ENCODE measurements around the gene ERN2. TPM values are rescaled to one million over a fixed set of nuclear protein-coding genes. Genes with fewer than 3 reads are reported as not detected.

Gene ERN2
- total RNA-seq, 1 donor = not detected

GRCh38 chr16:23650674-23651416 is 62.2 kb downstream of the ERN2 start:
- no peak overlapping the region for H3K4me3 ChIP-seq (ENCODE audit: insufficient read depth, low read length)
- no peak for TF ChIP-seq CTCF (IDR thresholded peaks at IDR 0.05; ENCODE audit: extremely low read depth, low read depth, low read length)
- no peak for DNase-seq (ENCODE audit: insufficient read length, low spot score, missing footprints)
- no peak overlapping the region for H2AFZ ChIP-seq (ENCODE audit: low read length)
- H3K9me3 ChIP-seq (ENCODE audit: low read depth, low read length) = no peaks in the 10 kb centered on the region
- H3K27ac ChIP-seq (ENCODE audit: low read depth, low read length) = no peak overlapping the region
- no peak overlapping the region for H3K4me2 ChIP-seq (ENCODE audit: insufficient read depth, low read length)
- peaks cover 95% of the 10 kb centered on the region for H3K79me2 ChIP-seq (ENCODE audit: insufficient read depth, low read length)
- H3K36me3 ChIP-seq (ENCODE audit: insufficient read depth, low read length) = peaks cover 40% of the 10 kb centered on the region
- no peaks in the 10 kb centered on the region for H3K27me3 ChIP-seq (ENCODE audit: insufficient read depth, low read length)
- H3K4me1 ChIP-seq (ENCODE audit: insufficient read depth, low read length) = no peaks in the 10 kb centered on the region
- H4K20me1 ChIP-seq (ENCODE audit: insufficient read depth, low read length) = peaks cover 40% of the 10 kb centered on the region

GRCh38 chr16:23642246-23642774 is 70.7 kb downstream of the ERN2 start:
- TF ChIP-seq CTCF (IDR thresholded peaks at IDR 0.05; ENCODE audit: extremely low read depth, low read depth, low read length) = no peak
- Histone ChIP-seq H3K27me3 (ENCODE audit: insufficient read depth, low read length) (no peaks in the 10 kb centered on the region), H3K27ac (ENCODE audit: low read depth, low read length) (peak overlapping the region; percentile 87), H3K36me3 (ENCODE audit: insufficient read depth, low read length) (peaks cover 35% of the 10 kb centered on the region), H3K4me2 (ENCODE audit: insufficient read depth, low read length) (peak overlapping the region; percentile 83), H4K20me1 (ENCODE audit: insufficient read depth, low read length) (peaks cover 6% of the 10 kb centered on the region), H3K79me2 (ENCODE audit: insufficient read depth, low read length) (peaks cover 72% of the 10 kb centered on the region), H2AFZ (ENCODE audit: low read length) (peak overlapping the region; percentile 46), H3K4me1 (ENCODE audit: insufficient read depth, low read length) (peaks cover 15% of the 10 kb centered on the region), H3K4me3 (ENCODE audit: insufficient read depth, low read length) (peak overlapping the region; percentile 100), H3K9me3 (ENCODE audit: low read depth, low read length) (no peaks in the 10 kb centered on the region)
- DNase-seq (ENCODE audit: insufficient read length, low spot score, missing footprints) = peak; percentile 23

- H2AFZ ChIP-seq (ENCODE audit: low read length) = peak within 1 kb of the TSS; percentile 99
- peak within 1 kb of the TSS; percentile 87 for H3K27ac ChIP-seq (ENCODE audit: low read depth, low read length)
- H3K9me3 ChIP-seq (ENCODE audit: low read depth, low read length) = no peaks in the 10 kb centered on the region
- no peak for TF ChIP-seq CTCF (IDR thresholded peaks at IDR 0.05; ENCODE audit: extremely low read depth, low read depth, low read length)
- H3K4me1 ChIP-seq (ENCODE audit: insufficient read depth, low read length) = peaks cover 15% of the 10 kb centered on the region
- peak within 1 kb of the TSS; percentile 100 for H3K4me3 ChIP-seq (ENCODE audit: insufficient read depth, low read length)
- H3K27me3 ChIP-seq (ENCODE audit: insufficient read depth, low read length) = no peaks in the 10 kb centered on the region
- peak; percentile 97 for DNase-seq (ENCODE audit: insufficient read length, low spot score, missing footprints)
- H4K20me1 ChIP-seq (ENCODE audit: insufficient read depth, low read length) = peaks cover 4% of the 10 kb centered on the region
- H3K4me2 ChIP-seq (ENCODE audit: insufficient read depth, low read length) = peak within 1 kb of the TSS; percentile 88
- peaks cover 44% of the 10 kb centered on the region for H3K36me3 ChIP-seq (ENCODE audit: insufficient read depth, low read length)
- H3K79me2 ChIP-seq (ENCODE audit: insufficient read depth, low read length) = peaks cover 61% of the 10 kb centered on the region
Measured at GRCh38 chr16:23640931-23641765, 71.9 kb downstream of the ERN2 start, which contains the start of the genes DCTN5 and PALB2. DCTN5 (plus strand) TSS chr16:23641466; CDS start chr16:23641543, 77 bp downstream. PALB2 (minus strand) TSS chr16:23641310; CDS start chr16:23641157, 153 bp downstream.

Data from osteoblast (primary cell).